SK-N-SH (cell line): ENCODE measurements around the gene ZNF334. TPM values are rescaled to one million over a fixed set of nuclear protein-coding genes. Genes with fewer than 3 reads are reported as not detected.

Source experiments
- CTCF ChIA-PET: fragments of 300-600, 350-600 bp; formaldehyde crosslinking; extraction: SDS; loops from one replicate; lab custom pipeline; 2021; lab: Yijun Ruan, JAX
- POLR2A ChIA-PET: fragments of 350-600 bp; sonication (Branson Sonifier 250); formaldehyde crosslinking; extraction: SDS; loops from one replicate; lab custom pipeline; 2020; ENCODE audit warnings: antibody characterized with exemption, inconsistent platforms; lab: Yijun Ruan, JAX
- DNase-seq: peaks from one replicate; pipeline ENCODE4 v3.0.0; 2012
- H2AFZ ChIP-seq: fragments of 200-600 bp; sonication (generic); 2 replicates; pipeline ENCODE4 v1.8.1; 2016; ENCODE audit warnings: antibody characterized with exemption, mild to moderate bottlenecking, low read depth
- H3F3A ChIP-seq: fragments of 200-600 bp; sonication (generic); replicated peaks from 2 replicates; pipeline ENCODE3; 2016; ENCODE audit warnings: antibody characterized with exemption, mild to moderate bottlenecking; ENCODE audit not compliant: insufficient read depth
- H3K27ac ChIP-seq, 2 experiments: fragments of 200-500 bp in 1 of 2; fragments of 200-600 bp in 1 of 2; sonication (Bioruptor generic) in 1 of 2; sonication (generic), shearing (Covaris generic) in 1 of 2; 2 replicates each; pipeline versions ENCODE4 v1.5.1 to v1.6.1; 2014 to 2016; ENCODE audit warnings: low read depth in 2 of 2, inconsistent platforms in 1 of 2, low read length in 1 of 2, mild to moderate bottlenecking in 1 of 2, mixed read lengths in 1 of 2
- H3K27me3 ChIP-seq: fragments of 200-600 bp; sonication (generic), shearing (Covaris generic); 2 replicates; pipeline ENCODE4 v1.6.1; 2016; ENCODE audit warnings: mixed run types; ENCODE audit not compliant: insufficient read depth
- H3K36me3 ChIP-seq, 2 experiments: fragments of 200-500 bp in 1 of 2; fragments of 200-600 bp in 1 of 2; sonication (Bioruptor generic) in 1 of 2; sonication (generic) in 1 of 2; replicated peaks in 1 of 2; 2 replicates each; pipeline versions ENCODE3 to v1.5.1; 2014 to 2016; ENCODE audit warnings: low read length in 1 of 2, mild to moderate bottlenecking in 1 of 2; ENCODE audit not compliant: insufficient read depth in 2 of 2, control insufficient read depth in 1 of 2
- H3K4me1 ChIP-seq, 2 experiments: fragments of 200-500 bp in 1 of 2; fragments of 200-600 bp in 1 of 2; sonication (Bioruptor generic) in 1 of 2; sonication (generic), shearing (Covaris generic) in 1 of 2; 2 replicates each; pipeline versions ENCODE4 v1.5.1 to v1.6.1; 2014 to 2016; ENCODE audit warnings: low read depth in 1 of 2, low read length in 1 of 2, mixed run types in 1 of 2; ENCODE audit not compliant: insufficient read depth in 2 of 2, control insufficient read depth in 1 of 2
- H3K4me2 ChIP-seq: fragments of 200-600 bp; sonication (generic), shearing (Covaris generic); 2 replicates; pipeline ENCODE4 v1.6.1; 2017; ENCODE audit warnings: mixed run types
- H3K4me3 ChIP-seq, 2 experiments: fragments of 200-500 bp in 1 of 2; fragments of 200-600 bp in 1 of 2; sonication (Bioruptor generic) in 1 of 2; sonication (generic), shearing (Covaris generic) in 1 of 2; 2 replicates each; pipeline versions ENCODE4 v1.5.1 to v1.8.1; 2014 to 2016; ENCODE audit warnings: low read depth in 2 of 2, inconsistent platforms in 1 of 2, low read length in 1 of 2, mild to moderate bottlenecking in 1 of 2, mixed read lengths in 1 of 2, moderate library complexity in 1 of 2
- H3K79me2 ChIP-seq: fragments of 200-600 bp; sonication (generic); 2 replicates; pipeline ENCODE4 v1.8.1; 2017; ENCODE audit warnings: mild to moderate bottlenecking; ENCODE audit not compliant: insufficient read depth
- H3K9ac ChIP-seq: fragments of 200-600 bp; sonication (generic); 2 replicates; pipeline ENCODE4 v1.6.1; 2017; ENCODE audit warnings: mixed run types
- H3K9me2 ChIP-seq: fragments of 200-600 bp; sonication (generic); 2 replicates; pipeline ENCODE4 v1.6.1; 2017; ENCODE audit warnings: mixed run types
- H3K9me3 ChIP-seq: fragments of 200-600 bp; sonication (generic); 2 replicates; pipeline ENCODE4 v1.6.1; 2017; ENCODE audit warnings: mixed run types, mild to moderate bottlenecking, moderate library complexity
- H4K20me1 ChIP-seq: fragments of 200-600 bp; sonication (generic); 2 replicates; pipeline ENCODE4 v1.6.1; 2017; ENCODE audit warnings: mild to moderate bottlenecking, mixed run types; ENCODE audit not compliant: insufficient read depth
- CHD2 ChIP-seq: fragments of 150-350 bp; IDR thresholded peaks from 2 replicates; pipeline ENCODE4 v1.6.1; 2018; ENCODE audit warnings: low read length; ENCODE audit not compliant: partially characterized antibody
- CTCF ChIP-seq: fragments of 200-600 bp; sonication (generic); IDR thresholded peaks from 2 replicates; pipeline ENCODE4 v1.6.1; 2017; ENCODE audit warnings: antibody characterized with exemption, mild to moderate bottlenecking, moderate library complexity
- EZH2phosphoT487 ChIP-seq: fragments of 200-600 bp; sonication (generic); IDR thresholded peaks from 2 replicates; pipeline ENCODE4 v1.6.1; 2017; ENCODE audit warnings: low read depth, mixed run types, mild to moderate bottlenecking, antibody characterized with exemption, moderate library complexity, borderline replicate concordance
- FOXJ3 ChIP-seq: sonication (generic); formaldehyde crosslinking; IDR thresholded peaks from 2 replicates; pipeline ENCODE4 v1.5.1; 2020; ENCODE audit warnings: mild to moderate bottlenecking, missing genetic modification reagents
- JUND ChIP-seq: IDR thresholded peaks from 2 replicates; pipeline ENCODE4 v1.4.0; 2012
- NRF1 ChIP-seq: IDR thresholded peaks from 2 replicates; pipeline ENCODE4 v1.6.1; 2012; ENCODE audit warnings: low read depth, mild to moderate bottlenecking, low read length
- RXRA ChIP-seq: IDR thresholded peaks from 2 replicates; pipeline ENCODE4 v1.4.0; 2012; ENCODE audit warnings: low read depth, mild to moderate bottlenecking, borderline replicate concordance
- SMC3 ChIP-seq: IDR thresholded peaks from 2 replicates; pipeline ENCODE4 v1.6.1; 2012; ENCODE audit warnings: low read depth, low read length, improper control_type of control experiment
- TEAD4 ChIP-seq: IDR thresholded peaks from 2 replicates; pipeline ENCODE4 v1.4.0; 2012; ENCODE audit warnings: mild to moderate bottlenecking, borderline replicate concordance; ENCODE audit not compliant: insufficient read depth
- USF1 ChIP-seq: IDR thresholded peaks from 2 replicates; pipeline ENCODE4 v1.4.0; 2012; ENCODE audit warnings: low read depth, borderline replicate concordance
- WGBS: methylation state at CpG from one replicate; pipeline ENCODE4 v1.1.6; 2017; ENCODE audit warnings: low lambda C conversion rate; 5-methylcytosine and 5-hydroxymethylcytosine counted together
- polyA plus RNA-seq, 3 experiments: library from polyadenylated mRNA; depleted of rRNA; stranded (reverse); fragments of >200 nt; gene quantifications; 2 replicates each; pipeline ENCODE4 v1.2.3, GENCODE V29; 2012

Gene ZNF334
- polyA plus RNA-seq, 1 of the 3 experiments (the other 2 are of a cell fraction) = 4.5 TPM

- Histone ChIP-seq H2AFZ (no peak overlapping the region), H3K27me3 (no peaks in the 10 kb centered on the region; the same call in 1 of the 2 replicates), H3K79me2 (no peaks in the 10 kb centered on the region), H3K36me3 (no peaks in the 10 kb centered on the region), H4K20me1 (no peaks in the 10 kb centered on the region), H3K27ac (no peak overlapping the region), H3K4me3 (no peak overlapping the region), H3K4me2 (no peak overlapping the region), H3K9ac (no peak overlapping the region), H3K9me2 (no peaks in the 10 kb centered on the region), H3K4me1 (peaks cover 0 to 4% of the 10 kb centered on the region in 2 experiments; a peak in 1 of 4 replicates), H3F3A (no peaks in the 10 kb centered on the region), H3K9me3 (no peaks in the 10 kb centered on the region)
- ChIA-PET POLR2A (interaction anchor here (0.6 to 0.8 kb wide), 2 partner anchors 136 to 141 kb away, joined by 5 read pairs; partner anchors contain the start of gene TP53RK), CTCF (interaction anchor here (1.2 to 4.1 kb wide), 3 partner anchors 9 to 13 kb away, joined by 3 to 25 read pairs (median 5); no protein-coding TSS in a partner anchor)
- WGBS = 55% methylated on average over 4 of the region's 4 CpGs
- DNase-seq = no peak
- no peak for TF ChIP-seq TEAD4
- no peak for TF ChIP-seq USF1
- TF ChIP-seq SMC3 = no peak
- TF ChIP-seq FOXJ3 = no peak
- TF ChIP-seq JUND = no peak
- no peak for TF ChIP-seq CHD2
- no peak for TF ChIP-seq RXRA
- TF ChIP-seq CTCF = no peak
- no peak for TF ChIP-seq EZH2phosphoT487
- TF ChIP-seq NRF1 = no peak
Measured at GRCh38 chr20:46552460-46553420, 39.4 kb upstream of the ZNF334 start.
